Measurements from ENCODE around the gene GP5.

The GP5 gene

GRCh38 chr3:194350726-194351071 is 48.4 kb downstream of the GP5 start:
- no peak for DNase-seq (ENCODE audit: low read depth in 2 of 2)

DNA sequence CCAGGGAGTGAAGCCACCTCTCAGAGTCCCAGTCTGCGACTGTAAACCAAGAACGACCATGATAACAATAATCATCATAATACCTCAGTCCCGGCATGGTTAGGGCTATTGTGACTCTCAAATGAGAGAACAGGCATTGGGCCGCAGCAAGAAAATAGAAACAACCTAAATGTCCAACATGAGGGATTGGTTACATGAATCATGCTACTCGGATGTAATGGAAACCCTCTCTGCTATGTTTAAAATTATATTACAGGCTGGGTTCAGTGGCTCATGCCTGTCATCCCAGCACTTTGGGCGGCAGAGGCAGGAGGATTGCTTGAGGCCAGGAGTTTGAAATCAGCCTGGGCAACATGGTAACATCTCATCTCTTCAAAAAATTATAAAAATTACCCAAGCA is 50.7 kb downstream of the GP5 start:
- no peak for DNase-seq (ENCODE audit: low read depth in 2 of 2)

- no peak for DNase-seq (ENCODE audit: low read depth in 2 of 2)
Observed at GRCh38 chr3:194346621-194347020, 52.4 kb downstream of the GP5 start.

GRCh38 chr3:194346035-194346434 is 53.0 kb downstream of the GP5 start:
- DNase-seq (ENCODE audit: low read depth in 2 of 2): no peak
